Hepatocyte (in vitro differentiated cells): ENCODE measurements around the gene RPGRIP1L.

Experiments
- CTCF ChIP-seq: fragments of 200-600 bp; sonication (generic); IDR thresholded peaks from 2 replicates; pipeline ENCODE4 v1.5.1; 2016; ENCODE audit warnings: antibody characterized with exemption, mild to moderate bottlenecking; ENCODE audit not compliant: poor library complexity
- EZH2 ChIP-seq: fragments of 200-600 bp; sonication (generic); IDR thresholded peaks from 2 replicates; pipeline ENCODE4 v1.6.1; 2016; ENCODE audit warnings: antibody characterized with exemption, mild to moderate bottlenecking, borderline replicate concordance

- no peak for TF ChIP-seq CTCF
- no peak for TF ChIP-seq EZH2
Measured at GRCh38 chr16:53703590-53704444, at the start of gene RPGRIP1L, which contains the start of gene FTO.
